Mucosa of descending colon (tissue), 3 donors: Measurements from ENCODE around the gene CST4. TPM values are rescaled to one million over a fixed set of nuclear protein-coding genes. Genes with fewer than 3 reads are reported as not detected.

ENCODE experiments used
- ATAC-seq: fragments of 200-7000 bp; cut with Tn5 transposase; one replicate; pipeline ENCODE4 v1.9.1; 2020; ENCODE audit warnings: mild to moderate bottlenecking, moderate library complexity
- DNase-seq, 3 donors: peaks; one replicate each; pipeline ENCODE4 v3.0.0-alpha.2; 2020
- H3K36me3 ChIP-seq: fragments of 200-600 bp; one replicate; pipeline ENCODE4 v1.8.0; 2021; ENCODE audit warnings: low read depth, mild to moderate bottlenecking
- H3K4me1 ChIP-seq: fragments of 200-600 bp; one replicate; pipeline ENCODE4 v1.8.0; 2021; ENCODE audit warnings: low read depth, mild to moderate bottlenecking
- H3K4me3 ChIP-seq: fragments of 200-600 bp; one replicate; pipeline ENCODE4 v1.8.0; 2021; ENCODE audit warnings: mild to moderate bottlenecking
- H3K9me3 ChIP-seq: fragments of 200-600 bp; one replicate; pipeline ENCODE4 v1.8.0; 2021; ENCODE audit warnings: mild to moderate bottlenecking
- intact Hi-C, 2 donors: fragments of 100-400 bp; cut with DNase I in 1 of 2; cut with micrococcal nuclease in 1 of 2; formaldehyde crosslinking; loops; one replicate each; pipeline versions ENCODE4 v1.11.0 to v1.11.1; 2022; cut with DNase I, micrococcal nuclease
- total RNA-seq, 3 donors: library from RNA; stranded (reverse); fragmentation: NEBNext Ultra II Directional in 2 of 3; extraction: Animal tissue kit (Norgen Biotek cat#: 25700) in 2 of 3; gene quantifications; one replicate each; pipeline versions ENCODE4 v1.2.1 to v1.2.4, GENCODE V29; 2021 to 2023
- TF ChIP-seq, protein P1 (sequence below): fragments of 200-600 bp; IDR thresholded peaks from one replicate; pipeline ENCODE4 v1.8.0; 2022; ENCODE audit warnings: antibody characterized with exemption, mild to moderate bottlenecking
- donor health status: DM: no; HTN: no; CAD: no; lungs with moderate emphysema.
- donor health status: DM: no; HTN: no; CAD: no.
- donor health status: DM: no; HTN: yes; CAD: no.

CST4 gene
- total RNA-seq, 3 donors from 2014 or later: not detected

- DNase-seq (no peak), ATAC-seq (no peak)
- no peaks in the 10 kb centered on the region for H3K9me3 ChIP-seq
- no peaks in the 10 kb centered on the region for H3K4me1 ChIP-seq
- intact Hi-C loops: no loop called here
- TF ChIP-seq, protein P1, sequence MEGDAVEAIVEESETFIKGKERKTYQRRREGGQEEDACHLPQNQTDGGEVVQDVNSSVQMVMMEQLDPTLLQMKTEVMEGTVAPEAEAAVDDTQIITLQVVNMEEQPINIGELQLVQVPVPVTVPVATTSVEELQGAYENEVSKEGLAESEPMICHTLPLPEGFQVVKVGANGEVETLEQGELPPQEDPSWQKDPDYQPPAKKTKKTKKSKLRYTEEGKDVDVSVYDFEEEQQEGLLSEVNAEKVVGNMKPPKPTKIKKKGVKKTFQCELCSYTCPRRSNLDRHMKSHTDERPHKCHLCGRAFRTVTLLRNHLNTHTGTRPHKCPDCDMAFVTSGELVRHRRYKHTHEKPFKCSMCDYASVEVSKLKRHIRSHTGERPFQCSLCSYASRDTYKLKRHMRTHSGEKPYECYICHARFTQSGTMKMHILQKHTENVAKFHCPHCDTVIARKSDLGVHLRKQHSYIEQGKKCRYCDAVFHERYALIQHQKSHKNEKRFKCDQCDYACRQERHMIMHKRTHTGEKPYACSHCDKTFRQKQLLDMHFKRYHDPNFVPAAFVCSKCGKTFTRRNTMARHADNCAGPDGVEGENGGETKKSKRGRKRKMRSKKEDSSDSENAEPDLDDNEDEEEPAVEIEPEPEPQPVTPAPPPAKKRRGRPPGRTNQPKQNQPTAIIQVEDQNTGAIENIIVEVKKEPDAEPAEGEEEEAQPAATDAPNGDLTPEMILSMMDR: no peak
- no peaks in the 10 kb centered on the region for H3K36me3 ChIP-seq
- no peak overlapping the region for H3K4me3 ChIP-seq
Measured at GRCh38 chr20:23646106-23646873, 42.5 kb downstream of the CST4 start.

- no peak overlapping the region for H3K4me3 ChIP-seq
- TF ChIP-seq, protein P1: no peak
- no peak for ATAC-seq
- no peaks in the 10 kb centered on the region for H3K9me3 ChIP-seq
- no peak for DNase-seq
- H3K36me3 ChIP-seq: no peaks in the 10 kb centered on the region
- no peaks in the 10 kb centered on the region for H3K4me1 ChIP-seq
- intact Hi-C loops: no loop called here
Measured at GRCh38 chr20:23645575-23645974, 43.3 kb downstream of the CST4 start.

- TF ChIP-seq, protein P1: no peak
- Histone ChIP-seq H3K4me1 (peaks cover 2% of the 10 kb centered on the region), H3K9me3 (no peaks in the 10 kb centered on the region), H3K4me3 (no peak overlapping the region), H3K36me3 (no peaks in the 10 kb centered on the region)
- DNase-seq (no peak), ATAC-seq (no peak)
- intact Hi-C loops: no loop called here
Measured at GRCh38 chr20:23644164-23644563, 44.7 kb downstream of the CST4 start.

- Histone ChIP-seq H3K36me3 (no peaks in the 10 kb centered on the region), H3K9me3 (no peaks in the 10 kb centered on the region), H3K4me3 (no peak overlapping the region), H3K4me1 (peaks cover 2% of the 10 kb centered on the region)
- TF ChIP-seq, protein P1: no peak
- intact Hi-C loops: no loop called here
- ATAC-seq: no peak
- no peak for DNase-seq
Measured at GRCh38 chr20:23643659-23644058, 45.2 kb downstream of the CST4 start.

DNA sequence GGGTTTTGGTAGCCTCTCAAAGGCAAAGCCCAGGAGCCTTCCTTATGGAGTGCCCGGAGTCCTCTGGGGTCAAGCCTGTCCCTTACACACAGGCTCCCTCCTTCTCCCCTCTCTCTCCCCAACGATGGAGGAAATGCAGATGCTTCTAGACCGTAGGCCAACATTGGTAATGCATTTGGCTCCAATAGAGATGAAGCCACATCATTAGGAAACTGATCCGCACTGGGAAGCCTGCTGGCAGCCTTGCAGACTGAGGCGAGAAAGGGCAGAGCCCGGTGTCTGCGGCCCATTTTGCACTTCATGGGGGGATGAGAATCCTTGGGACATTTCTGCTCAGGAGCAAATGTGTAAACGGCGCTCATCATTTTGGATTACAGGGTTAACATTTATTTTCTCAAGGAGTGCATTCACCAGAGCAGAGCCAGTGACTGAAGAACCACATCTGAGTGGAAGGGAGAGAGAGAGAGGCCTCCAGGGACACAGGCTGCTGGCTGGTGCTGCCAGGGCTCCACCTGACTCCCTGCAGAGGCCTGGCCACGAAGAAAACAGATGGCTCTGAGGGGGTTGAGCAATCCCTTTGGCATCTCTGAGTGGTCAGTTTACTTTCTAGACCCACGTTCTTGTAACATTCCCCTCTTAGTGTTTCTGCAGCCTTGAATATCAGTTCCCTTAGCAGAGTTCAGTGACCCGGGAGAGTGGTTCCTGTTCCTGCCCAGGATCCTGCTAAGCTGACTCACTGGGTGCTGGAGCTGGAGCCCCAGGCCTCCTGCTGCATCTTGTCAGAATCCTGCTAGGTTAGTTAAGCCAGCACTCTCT is 46.7 kb downstream of the CST4 start:
- no peak for DNase-seq

More for the DNA sequence above, 46.7 kb downstream of the CST4 start:
- H3K9me3 ChIP-seq: no peaks in the 10 kb centered on the region
- H3K4me1 ChIP-seq: peaks cover 2% of the 10 kb centered on the region
- TF ChIP-seq, protein P1: no peak
- no peak overlapping the region for H3K4me3 ChIP-seq
- intact Hi-C loops: no loop called here
- no peaks in the 10 kb centered on the region for H3K36me3 ChIP-seq
- no peak for ATAC-seq
